Epithelial cell of prostate (primary cell): ENCODE measurements around the gene HFE.
"Not testable (repeated sequence)": the region's sequence is repeated elsewhere in the genome, so short reads cannot be mapped to it uniquely, and the experiment has no call there.

Source experiments
- DNase-seq: peaks from one replicate; pipeline ENCODE4 v3.0.0-alpha.2; 2011; ENCODE audit warnings: low read depth, low spot score
- H3K27ac ChIP-seq: fragments of 450-650 bp; 2 replicates; pipeline ENCODE4 v1.5.1; 2017; ENCODE audit warnings: mild to moderate bottlenecking

The HFE gene

GRCh38 chr6:26058477-26059033 lies 28.7 kb upstream of the HFE start:
- H3K27ac ChIP-seq: not testable (repeated sequence)

GRCh38 chr6:26059941-26060340 lies 27.3 kb upstream of the HFE start:
- H3K27ac ChIP-seq: no peak overlapping the region
- DNase-seq: no peak

More at GRCh38 chr6:26058477-26059033, 28.7 kb upstream of the HFE start:
- not testable (repeated sequence) for DNase-seq

- H3K27ac ChIP-seq: no peak overlapping the region
- no peak for DNase-seq
These were observed 22.5 kb upstream of the HFE start for GRCh38 chr6:26064619-26065257.

- H3K27ac ChIP-seq: no peak overlapping the region
- no peak for DNase-seq
These were observed 21.3 kb upstream of the HFE start for GRCh38 chr6:26065952-26066380.

- no peak for DNase-seq
- no peak overlapping the region for H3K27ac ChIP-seq
These were observed 19.9 kb upstream of the HFE start for GRCh38 chr6:26067367-26067766.

- H3K27ac ChIP-seq: no peak overlapping the region
- DNase-seq: no peak
These were observed 19.2 kb upstream of the HFE start for GRCh38 chr6:26068036-26068435.

- no peak for DNase-seq
- no peak overlapping the region for H3K27ac ChIP-seq
These were observed 16.1 kb upstream of the HFE start for GRCh38 chr6:26071135-26071534.

- H3K27ac ChIP-seq: no peak overlapping the region
These were observed 12.0 kb upstream of the HFE start for GRCh38 chr6:26075063-26075717.

GRCh38 chr6:26078066-26078465 lies 9.2 kb upstream of the HFE start:
- H3K27ac ChIP-seq, DNase-seq: not testable (repeated sequence)

More at GRCh38 chr6:26075063-26075717, 12.0 kb upstream of the HFE start:
- no peak for DNase-seq

- H3K27ac ChIP-seq, DNase-seq: not testable (repeated sequence)
These were observed 6.1 kb upstream of the HFE start for GRCh38 chr6:26081096-26081495.

GRCh38 chr6:26086211-26086610 lies 1.0 kb upstream of the HFE start:
- no peak for DNase-seq
- H3K27ac ChIP-seq: no peak overlapping the region

GRCh38 chr6:26088344-26088743 lies 1.1 kb downstream of the HFE start:
- peak overlapping the region; percentile 53 for H3K27ac ChIP-seq
- DNase-seq: no peak

- DNase-seq: no peak
- no peak overlapping the region for H3K27ac ChIP-seq
These were observed 2.0 kb downstream of the HFE start for GRCh38 chr6:26089272-26089671.

- no peak for DNase-seq
- no peak overlapping the region for H3K27ac ChIP-seq
These were observed 5.2 kb downstream of the HFE start for GRCh38 chr6:26092443-26092842.

GRCh38 chr6:26094036-26094435 lies 6.8 kb downstream of the HFE start:
- no peak overlapping the region for H3K27ac ChIP-seq
- no peak for DNase-seq

GRCh38 chr6:26097268-26097875 lies 10.1 kb downstream of the HFE start:
- H3K27ac ChIP-seq: no peak overlapping the region
- DNase-seq: no peak

- peak overlapping the region; percentile 61 for H3K27ac ChIP-seq
- no peak for DNase-seq
These were observed 16.0 kb downstream of the HFE start for GRCh38 chr6:26103141-26103769.

GRCh38 chr6:26103770-26104456 lies 16.7 kb downstream of the HFE start:
- H3K27ac ChIP-seq: peak overlapping the region; percentile 61
- DNase-seq: peak; percentile 72

- H3K27ac ChIP-seq: peak overlapping the region; percentile 61
- no peak for DNase-seq
These were observed 17.4 kb downstream of the HFE start for GRCh38 chr6:26104457-26105108.
